H1 (cell line): ENCODE measurements around the gene IFNA7. TPM values are rescaled to one million over a fixed set of nuclear protein-coding genes. Genes with fewer than 3 reads are reported as not detected.

Experiments used
- CTCF ChIA-PET: fragments of 300-600 bp; sonication (Branson Sonifier 250); formaldehyde crosslinking; loops from one replicate; lab custom pipeline; 2021; ENCODE audit not compliant: partially characterized antibody; lab: Charles Lee
- POLR2A ChIA-PET: fragments of 300-600 bp; sonication (Branson Sonifier 250); formaldehyde crosslinking; loops from one replicate; lab custom pipeline; 2021; ENCODE audit warnings: inconsistent platforms; ENCODE audit not compliant: partially characterized antibody; lab: Charles Lee
- DNase-seq, 2 experiments: peaks; one replicate each; pipeline versions ENCODE4 v3.0.0 to v3.0.0-alpha.2; 2010 to 2022; ENCODE audit warnings: low spot score in 2 of 2, low read depth in 1 of 2, mixed read lengths in 1 of 2
- FAIRE-seq: peaks from 2 replicates; lab custom pipeline; 2011; peaks lifted over from hg19 to GRCh38; lab: Jason Lieb, UNC
- H2AFZ ChIP-seq: 2 replicates; pipeline ENCODE4 v1.8.1; 2012; ENCODE audit warnings: low read length, inconsistent platforms
- H2AK5ac ChIP-seq: 2 replicates; pipeline ENCODE4 v1.6.1; 2013; ENCODE audit warnings: low read depth, low read length
- H2BK120ac ChIP-seq: replicated peaks from 2 replicates; pipeline ENCODE3; 2013; ENCODE audit warnings: low read depth, low read length, inconsistent platforms
- H2BK12ac ChIP-seq: 2 replicates; pipeline ENCODE4 v1.6.1; 2013; ENCODE audit warnings: low read depth, low read length
- H2BK15ac ChIP-seq: 2 replicates; pipeline ENCODE4 v1.6.1; 2013; ENCODE audit warnings: low read length
- H2BK20ac ChIP-seq: 2 replicates; pipeline ENCODE4 v1.6.1; 2013; ENCODE audit warnings: low read length
- H2BK5ac ChIP-seq: 2 replicates; pipeline ENCODE4 v1.6.1; 2013; ENCODE audit warnings: low read depth, low read length
- H3K14ac ChIP-seq: 2 replicates; pipeline ENCODE4 v1.6.1; 2013; ENCODE audit warnings: inconsistent platforms; ENCODE audit not compliant: insufficient read length
- H3K18ac ChIP-seq: 2 replicates; pipeline ENCODE4 v1.6.1; 2013; ENCODE audit warnings: low read length; ENCODE audit errors: extremely low read depth
- H3K23ac ChIP-seq: 2 replicates; pipeline ENCODE4 v1.6.1; 2013; ENCODE audit warnings: inconsistent platforms; ENCODE audit not compliant: insufficient read length
- H3K23me2 ChIP-seq: 2 replicates; pipeline ENCODE4 v1.6.1; 2013; ENCODE audit warnings: low read depth, low read length
- H3K27ac ChIP-seq: 2 replicates; pipeline ENCODE4 v1.6.1; 2011; ENCODE audit warnings: low read depth, low read length, inconsistent platforms
- H3K27me3 ChIP-seq, 4 experiments: replicated peaks in 1 of 4; 1 replicate in 1 of 4; 2 replicates in 3 of 4; pipeline versions ENCODE4 v1.6.1 to v1.8.1; 2011 to 2013; ENCODE audit warnings: low read length in 3 of 4, mild to moderate bottlenecking in 3 of 4, inconsistent platforms in 2 of 4, mixed read lengths in 2 of 4, moderate library complexity in 1 of 4; ENCODE audit not compliant: control insufficient read depth in 3 of 4, insufficient read depth in 3 of 4; ENCODE audit errors: extremely low read depth in 1 of 4
- H3K36me3 ChIP-seq, 4 experiments: 2 replicates each; pipeline versions ENCODE4 v1.6.1 to v1.8.1; 2011 to 2013; ENCODE audit warnings: mild to moderate bottlenecking in 4 of 4, low read length in 3 of 4, moderate library complexity in 2 of 4, control low read depth in 1 of 4, inconsistent platforms in 1 of 4; ENCODE audit not compliant: insufficient read depth in 4 of 4, control insufficient read depth in 2 of 4
- H3K4ac ChIP-seq: replicated peaks from 2 replicates; pipeline ENCODE3; 2013; ENCODE audit warnings: low read length, low read depth, mixed read lengths, inconsistent platforms; ENCODE audit not compliant: insufficient read length
- H3K4me1 ChIP-seq, 4 experiments: replicated peaks in 1 of 4; 1 replicate in 1 of 4; 2 replicates in 3 of 4; pipeline versions ENCODE4 v1.6.1 to v1.8.1; 2011 to 2013; ENCODE audit warnings: low read length in 3 of 4, inconsistent platforms in 2 of 4, mixed read lengths in 1 of 4; ENCODE audit not compliant: insufficient read depth in 4 of 4, control insufficient read depth in 3 of 4
- H3K4me2 ChIP-seq, 2 experiments: 2 replicates each; pipeline versions ENCODE4 v1.6.1 to v1.8.1; 2011 to 2013; ENCODE audit warnings: low read depth in 2 of 2, low read length in 2 of 2, control low read depth in 1 of 2, inconsistent platforms in 1 of 2, mild to moderate bottlenecking in 1 of 2; ENCODE audit not compliant: insufficient read depth in 1 of 2
- H3K4me3 ChIP-seq, 4 experiments: fragments of 200-600, 300-600 bp in 1 of 4; sonication (generic), shearing (Covaris generic), sonication (Bioruptor Twin) in 1 of 4; 2 replicates each; pipeline versions ENCODE4 v1.5.1 to v1.8.1; 2011 to 2016; ENCODE audit warnings: low read length in 4 of 4, low read depth in 3 of 4, control low read depth in 2 of 4, inconsistent platforms in 2 of 4, mild to moderate bottlenecking in 2 of 4, mixed read lengths in 1 of 4, moderate library complexity in 1 of 4; ENCODE audit not compliant: insufficient read depth in 2 of 4; ENCODE audit errors: extremely low read depth in 1 of 4
- H3K56ac ChIP-seq: replicated peaks from 2 replicates; pipeline ENCODE3; 2013; ENCODE audit warnings: low read depth, mild to moderate bottlenecking, mixed read lengths, low read length, inconsistent platforms; ENCODE audit not compliant: insufficient read length
- H3K79me1 ChIP-seq: 2 replicates; pipeline ENCODE4 v1.6.1; 2013; ENCODE audit warnings: low read depth, low read length, control low read depth
- H3K79me2 ChIP-seq, 2 experiments: 2 replicates each; pipeline versions ENCODE4 v1.6.1 to v1.8.1; 2012 to 2013; ENCODE audit warnings: low read length in 2 of 2, mild to moderate bottlenecking in 2 of 2, inconsistent platforms in 1 of 2; ENCODE audit not compliant: insufficient read depth in 2 of 2, control insufficient read depth in 1 of 2
- H3K9ac ChIP-seq, 4 experiments: replicated peaks in 1 of 4; 1 replicate in 1 of 4; 2 replicates in 3 of 4; pipeline versions ENCODE4 v1.6.1 to v1.8.1; 2011 to 2013; ENCODE audit warnings: low read depth in 3 of 4, low read length in 3 of 4, control low read depth in 2 of 4, mild to moderate bottlenecking in 2 of 4, moderate library complexity in 2 of 4, inconsistent platforms in 1 of 4; ENCODE audit errors: extremely low read depth in 1 of 4
- H3K9me3 ChIP-seq, 2 experiments: 2 replicates each; pipeline versions ENCODE4 v1.6.1 to v1.8.1; 2012 to 2013; ENCODE audit warnings: mild to moderate bottlenecking in 2 of 2, moderate library complexity in 2 of 2, control low read depth in 1 of 2, inconsistent platforms in 1 of 2, low read depth in 1 of 2, low read length in 1 of 2, mixed read lengths in 1 of 2; ENCODE audit not compliant: insufficient read depth in 2 of 2
- H4K20me1 ChIP-seq, 2 experiments: replicated peaks in 1 of 2; 2 replicates each; pipeline versions ENCODE3 to v1.8.1; 2011 to 2013; ENCODE audit warnings: inconsistent platforms in 2 of 2, low read length in 2 of 2, mild to moderate bottlenecking in 1 of 2; ENCODE audit not compliant: insufficient read depth in 2 of 2, control insufficient read depth in 1 of 2
- H4K5ac ChIP-seq: 2 replicates; pipeline ENCODE4 v1.6.1; 2013; ENCODE audit warnings: low read length, low read depth, mixed read lengths, inconsistent platforms; ENCODE audit not compliant: insufficient read length
- H4K8ac ChIP-seq: 2 replicates; pipeline ENCODE4 v1.8.0; 2013; ENCODE audit warnings: mild to moderate bottlenecking, moderate library complexity, low read length, inconsistent platforms; ENCODE audit not compliant: insufficient read depth; ENCODE audit errors: extremely low read depth
- H4K91ac ChIP-seq: replicated peaks from 2 replicates; pipeline ENCODE3; 2013; ENCODE audit warnings: low read length, mixed read lengths, inconsistent platforms; ENCODE audit not compliant: insufficient read length
- SUZ12 ChIP-seq: fragments of 200-600 bp; sonication (generic); IDR thresholded peaks from 2 replicates; pipeline ENCODE4 v1.6.1; 2012; ENCODE audit warnings: mild to moderate bottlenecking, inconsistent platforms, low read length, moderate library complexity, mixed read lengths
- WGBS, 2 experiments: shearing (Covaris generic) in 1 of 2; methylation state at CpG; one replicate each; pipeline versions ENCODE4 v1.1.6 to v1.1.7; 2013 to 2015; ENCODE audit warnings: low lambda C conversion rate in 2 of 2, mixed read lengths in 2 of 2, inconsistent platforms in 1 of 2, low coverage in 1 of 2, missing lambda C conversion rate in 1 of 2; ENCODE audit not compliant: insufficient replicate concordance in 2 of 2, insufficient coverage in 1 of 2, insufficient read length in 1 of 2; ENCODE audit errors: extremely low coverage in 1 of 2, missing lambda C conversion rate in 1 of 2; 5-methylcytosine and 5-hydroxymethylcytosine counted together
- polyA plus RNA-seq, 7 experiments: library from polyadenylated mRNA; depleted of rRNA in 3 of 7; stranded (reverse) in 5 of 7; unstranded in 2 of 7; fragments of >200 nt in 5 of 7; fragments of 200-250 nt in 2 of 7; gene quantifications; 1 replicate in 5 of 7; 2 replicates in 1 of 7; 4 replicates in 1 of 7; pipeline versions ENCODE4 v1.2.1 to v1.2.3, GENCODE V29; 2011 to 2013; ENCODE audit warnings: missing spikeins in 2 of 7, mixed read lengths in 2 of 7
- total RNA-seq: library from RNA; stranded (reverse); fragmentation: NEBNext Ultra II Directional; extraction: Animal tissue kit (Norgen Biotek cat#: 25700); gene quantifications from 2 replicates; pipeline ENCODE4 v1.2.1, GENCODE V29; 2021

IFNA7 gene
- total and polyA plus RNA-seq, 2 of the 8 experiments (the other 6 are each of a cell fraction or from before 2014, with no cell fraction given): not detected

DNA sequence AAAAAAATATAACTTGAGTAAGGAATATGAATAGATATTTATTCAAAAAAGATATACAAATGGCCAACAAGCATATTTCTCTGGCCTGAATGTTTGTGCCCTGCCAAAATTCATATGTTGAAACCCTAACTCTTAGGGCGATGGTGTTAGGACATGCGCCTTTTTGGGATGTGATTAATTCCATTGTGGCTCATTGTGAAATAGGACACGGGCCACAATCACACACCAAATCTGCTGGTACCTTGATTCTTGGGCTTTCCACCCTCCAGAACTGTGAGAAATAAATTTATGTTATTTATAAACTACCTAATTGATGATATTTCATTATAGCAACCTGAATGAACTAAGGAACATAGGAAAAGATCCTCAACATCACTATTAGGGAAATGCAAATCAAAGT is 29.8 kb downstream of the IFNA7 start:
- Histone ChIP-seq H4K5ac (no peak overlapping the region), H2BK120ac (no peak overlapping the region), H4K20me1 (no peaks in the 10 kb centered on the region), H3K9me3 (no peaks in the 10 kb centered on the region), H4K8ac (no peak overlapping the region), H3K18ac (no peak overlapping the region), H3K23me2 (no peaks in the 10 kb centered on the region), H3K4me1 (no peaks in the 10 kb centered on the region), H3K9ac (no peak overlapping the region), H2BK12ac (no peak overlapping the region), H2AFZ (no peak overlapping the region), H3K4ac (no peak overlapping the region), H3K79me1 (no peaks in the 10 kb centered on the region), H3K4me2 (no peak overlapping the region), H3K79me2 (no peaks in the 10 kb centered on the region), H2BK20ac (no peak overlapping the region), H4K91ac (no peak overlapping the region), H3K14ac (no peak overlapping the region), H3K23ac (no peak overlapping the region), H3K4me3 (no peak overlapping the region), H3K56ac (no peak overlapping the region), H3K36me3 (no peaks in the 10 kb centered on the region), H3K27ac (no peak overlapping the region), H2BK15ac (no peak overlapping the region), H2BK5ac (no peak overlapping the region), H2AK5ac (no peak overlapping the region), H3K27me3 (no peaks in the 10 kb centered on the region)
- FAIRE-seq: no peak
- TF ChIP-seq SUZ12: no peak
- 91% methylated on average over 3 of the region's 3 CpGs; no CpG with 5 or more reads in 1 of the 2 experiments for WGBS, 2 experiments
- CTCF ChIA-PET: no interaction called here
- POLR2A ChIA-PET: no interaction called here
- no peak for DNase-seq
